Memory B cell (primary cell): ENCODE results near the gene RPS6KA6.
A peak's percentile ranks its signal among the peaks of the same experiment; 100 is the strongest.

Source experiments
- ATAC-seq: fragments of 150-1000 bp; cut with Tn5 transposase; 2 replicates; pipeline ENCODE4 v1.10.0; 2021; ENCODE audit warnings: low read depth, mild to moderate bottlenecking, moderate library complexity
- DNase-seq, 2 donors: peaks; one replicate each; pipeline ENCODE4 v3.0.0; 2022; ENCODE audit warnings: low spot score in 2 of 2
- H3K27ac Mint-ChIP-seq: one replicate; pipeline ENCODE4 v1.8.0; 2022; ENCODE audit warnings: mild to moderate bottlenecking, moderate library complexity, mixed read lengths
- H3K27me3 Mint-ChIP-seq: one replicate; pipeline ENCODE4 v1.8.0; 2022; ENCODE audit warnings: mixed read lengths
- H3K36me3 Mint-ChIP-seq: one replicate; pipeline ENCODE4 v1.8.0; 2022; ENCODE audit warnings: mild to moderate bottlenecking, mixed read lengths
- H3K4me1 Mint-ChIP-seq: one replicate; pipeline ENCODE4 v1.8.0; 2022; ENCODE audit warnings: mixed read lengths
- H3K4me3 Mint-ChIP-seq: one replicate; pipeline ENCODE4 v1.8.0; 2022; ENCODE audit warnings: mild to moderate bottlenecking, moderate library complexity, mixed read lengths
- H3K9me3 Mint-ChIP-seq: one replicate; pipeline ENCODE4 v1.8.0; 2022; ENCODE audit warnings: mixed read lengths

The RPS6KA6 gene

DNA sequence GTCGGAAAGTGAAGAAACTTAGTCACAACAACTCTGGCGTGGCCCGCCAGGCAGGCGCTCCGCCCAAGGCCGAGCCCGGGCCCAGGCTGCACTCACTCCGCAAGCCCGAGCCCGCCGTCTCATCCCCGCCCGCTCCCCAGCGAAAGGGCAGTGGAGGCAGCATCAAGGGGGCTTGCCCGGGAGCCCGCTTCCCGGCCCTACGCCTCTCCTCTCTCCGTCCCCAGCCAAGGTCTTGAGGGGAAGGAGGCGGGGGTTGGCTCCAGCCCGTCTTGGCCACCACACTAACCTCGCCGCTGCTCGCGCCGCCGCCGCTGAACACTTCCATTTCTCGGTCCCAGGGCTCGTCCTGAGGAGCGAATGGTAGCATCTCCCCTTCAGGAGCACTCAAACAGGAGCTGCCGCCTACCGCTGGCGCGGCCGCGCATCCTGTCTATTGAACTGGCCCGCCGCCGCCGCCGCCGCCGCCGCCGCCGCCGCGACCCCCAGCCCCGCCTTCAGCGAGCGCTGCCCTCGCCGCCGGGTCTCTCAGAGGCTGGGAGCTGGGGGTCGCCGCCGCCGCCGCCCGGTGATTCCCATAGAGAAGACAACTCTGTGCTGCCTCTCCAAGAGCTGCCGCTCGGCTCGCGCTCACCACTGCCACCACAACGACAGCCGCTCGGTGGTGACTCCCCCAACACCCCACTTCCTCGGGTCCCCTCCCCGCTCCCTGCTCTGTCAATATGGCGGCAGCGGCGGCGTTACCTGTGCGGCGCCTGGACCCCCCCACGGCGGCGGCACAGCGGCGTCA, at the start of gene RPS6KA6:
RPS6KA6 (minus strand) TSS at position 667 of the 787 bp plus-strand sequence; CDS start at position 367, 300 bp downstream.
- DNase-seq (peak; percentile 29 to 40), ATAC-seq (peak; percentile 76)
- H3K9me3 Mint-ChIP-seq: peaks cover 4% of the 10 kb centered on the region
- H3K27ac Mint-ChIP-seq: peak within 1 kb of the TSS; percentile 88
- peaks cover 4% of the 10 kb centered on the region for H3K27me3 Mint-ChIP-seq
- H3K4me3 Mint-ChIP-seq: peak within 1 kb of the TSS; percentile 88
- peaks cover 4% of the 10 kb centered on the region for H3K4me1 Mint-ChIP-seq
- peaks cover 3% of the 10 kb centered on the region for H3K36me3 Mint-ChIP-seq

GRCh38 chrX:84224741-84225140, 36.7 kb upstream of the RPS6KA6 start:
- no peak for DNase-seq
- Mint-ChIP-seq H3K9me3 (no peaks in the 10 kb centered on the region), H3K27me3 (no peaks in the 10 kb centered on the region), H3K4me1 (no peaks in the 10 kb centered on the region), H3K27ac (no peak overlapping the region), H3K36me3 (no peaks in the 10 kb centered on the region), H3K4me3 (no peak overlapping the region)
- ATAC-seq: no peak

DNA sequence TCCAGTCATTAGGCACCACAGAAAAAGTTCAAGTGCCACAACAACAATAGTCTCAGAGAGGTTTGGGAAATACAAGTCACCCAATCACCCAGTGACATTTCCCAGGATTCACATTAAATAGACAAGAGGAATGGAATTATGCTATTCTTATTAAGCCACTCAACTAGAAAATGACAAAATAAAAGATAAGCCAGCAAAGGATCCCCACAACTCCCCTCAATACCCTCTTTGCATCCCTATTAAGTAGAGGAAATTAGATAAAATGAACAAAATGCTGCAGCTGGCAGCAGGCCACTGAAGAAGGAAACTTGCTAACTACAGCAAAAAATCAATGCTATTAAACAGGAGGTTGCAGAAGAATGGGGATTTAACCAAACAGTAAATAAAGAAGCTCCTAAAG, 35.3 kb upstream of the RPS6KA6 start:
- Mint-ChIP-seq H3K4me3 (no peak overlapping the region), H3K36me3 (no peaks in the 10 kb centered on the region), H3K27me3 (no peaks in the 10 kb centered on the region), H3K4me1 (no peaks in the 10 kb centered on the region), H3K9me3 (no peaks in the 10 kb centered on the region), H3K27ac (no peak overlapping the region)
- DNase-seq: no peak
- no peak for ATAC-seq

- H3K9me3 Mint-ChIP-seq: no peaks in the 10 kb centered on the region
- no peaks in the 10 kb centered on the region for H3K36me3 Mint-ChIP-seq
Observed at GRCh38 chrX:84221181-84221580, 33.2 kb upstream of the RPS6KA6 start.

GRCh38 chrX:84219551-84219950, 31.6 kb upstream of the RPS6KA6 start:
- Mint-ChIP-seq H3K27ac (no peak overlapping the region), H3K36me3 (no peaks in the 10 kb centered on the region), H3K4me1 (no peaks in the 10 kb centered on the region), H3K9me3 (no peaks in the 10 kb centered on the region), H3K4me3 (no peak overlapping the region), H3K27me3 (no peaks in the 10 kb centered on the region)
- no peak for ATAC-seq
- DNase-seq: no peak

More at GRCh38 chrX:84221181-84221580, 33.2 kb upstream of the RPS6KA6 start:
- Mint-ChIP-seq H3K27ac (no peak overlapping the region), H3K27me3 (no peaks in the 10 kb centered on the region), H3K4me3 (no peak overlapping the region), H3K4me1 (no peaks in the 10 kb centered on the region)
- DNase-seq (no peak), ATAC-seq (no peak)

DNA sequence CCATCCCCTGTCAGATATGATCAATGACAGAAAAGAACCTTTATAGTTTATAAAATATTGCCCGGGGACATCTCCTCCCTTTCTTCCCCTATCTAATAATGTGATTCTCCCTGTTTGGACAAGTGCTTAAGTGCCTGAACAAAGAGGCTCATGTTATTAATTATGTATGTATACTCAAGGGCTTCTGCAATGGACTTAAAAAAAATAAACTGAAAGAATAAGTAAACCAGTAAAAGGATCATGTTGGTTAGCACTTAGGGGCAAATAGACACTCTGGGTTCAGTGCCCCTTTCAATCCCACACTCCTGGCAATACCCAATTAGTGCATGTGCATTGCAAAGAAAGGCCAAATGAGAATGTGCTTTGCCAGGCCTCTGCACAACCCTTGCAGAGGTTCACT, 30.7 kb upstream of the RPS6KA6 start:
- ATAC-seq (no peak), DNase-seq (no peak)
- no peak overlapping the region for H3K27ac Mint-ChIP-seq

DNA sequence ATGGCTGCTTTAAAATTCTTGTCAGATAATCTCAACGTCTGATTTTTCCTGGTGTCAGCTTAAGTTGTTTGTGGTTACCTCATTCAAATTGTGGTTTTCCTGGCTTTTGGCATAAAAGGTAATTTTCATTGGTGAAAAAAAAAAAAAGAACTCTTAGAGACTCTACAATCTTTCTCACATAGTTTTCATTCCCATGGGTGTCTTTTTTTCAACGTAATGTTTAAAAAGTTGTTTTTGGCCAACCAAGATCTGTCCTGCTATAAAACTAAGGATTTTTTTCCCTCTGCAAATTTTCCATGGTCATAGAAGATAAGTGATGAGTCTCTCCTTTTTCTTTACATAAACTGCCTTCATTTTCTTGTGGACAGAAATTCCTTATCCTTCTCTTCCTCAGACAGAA, 28.9 kb upstream of the RPS6KA6 start:
- Mint-ChIP-seq H3K4me3 (no peak overlapping the region), H3K36me3 (no peaks in the 10 kb centered on the region), H3K9me3 (no peaks in the 10 kb centered on the region), H3K27me3 (no peaks in the 10 kb centered on the region), H3K4me1 (no peaks in the 10 kb centered on the region), H3K27ac (no peak overlapping the region)
- ATAC-seq (no peak), DNase-seq (no peak)

More for the DNA sequence above, 30.7 kb upstream of the RPS6KA6 start:
- no peaks in the 10 kb centered on the region for H3K4me1 Mint-ChIP-seq
- no peaks in the 10 kb centered on the region for H3K27me3 Mint-ChIP-seq
- no peaks in the 10 kb centered on the region for H3K36me3 Mint-ChIP-seq
- no peak overlapping the region for H3K4me3 Mint-ChIP-seq
- no peaks in the 10 kb centered on the region for H3K9me3 Mint-ChIP-seq

- Mint-ChIP-seq H3K4me1 (no peaks in the 10 kb centered on the region), H3K27ac (no peak overlapping the region), H3K4me3 (no peak overlapping the region), H3K36me3 (no peaks in the 10 kb centered on the region), H3K9me3 (no peaks in the 10 kb centered on the region), H3K27me3 (no peaks in the 10 kb centered on the region)
- DNase-seq: no peak
- no peak for ATAC-seq
Observed at GRCh38 chrX:84216406-84216805, 28.4 kb upstream of the RPS6KA6 start.

DNA sequence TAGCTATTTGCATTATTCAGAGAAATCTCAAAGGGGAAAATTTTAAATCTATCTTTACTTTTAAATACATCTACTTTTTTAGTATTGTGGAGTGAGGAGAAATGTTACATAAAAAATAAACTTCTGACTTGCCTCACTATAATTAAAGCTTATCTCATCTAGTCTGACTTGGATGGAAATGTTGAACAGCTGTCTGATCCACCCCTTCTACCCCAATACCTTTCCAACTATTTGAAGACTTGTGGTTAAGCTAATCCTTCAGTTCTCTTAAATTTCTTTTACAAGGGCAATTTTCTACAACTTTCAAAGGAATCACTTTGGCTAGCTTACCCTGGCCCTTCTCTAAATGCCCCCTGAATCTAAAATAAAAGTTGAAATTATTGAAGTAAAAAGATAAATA, 17.3 kb upstream of the RPS6KA6 start:
- Mint-ChIP-seq H3K4me1 (no peaks in the 10 kb centered on the region), H3K27me3 (no peaks in the 10 kb centered on the region), H3K36me3 (no peaks in the 10 kb centered on the region), H3K4me3 (no peak overlapping the region), H3K9me3 (no peaks in the 10 kb centered on the region), H3K27ac (no peak overlapping the region)
- DNase-seq (no peak), ATAC-seq (no peak)

- no peak for DNase-seq
- no peaks in the 10 kb centered on the region for H3K27me3 Mint-ChIP-seq
- no peak overlapping the region for H3K4me3 Mint-ChIP-seq
- H3K4me1 Mint-ChIP-seq: no peaks in the 10 kb centered on the region
- H3K9me3 Mint-ChIP-seq: no peaks in the 10 kb centered on the region
- no peak overlapping the region for H3K27ac Mint-ChIP-seq
- no peak for ATAC-seq
- H3K36me3 Mint-ChIP-seq: no peaks in the 10 kb centered on the region
Observed at GRCh38 chrX:84199688-84200087, 11.7 kb upstream of the RPS6KA6 start.

GRCh38 chrX:84197550-84197949, 9.6 kb upstream of the RPS6KA6 start:
- ATAC-seq: no peak
- Mint-ChIP-seq H3K4me1 (no peaks in the 10 kb centered on the region), H3K27me3 (no peaks in the 10 kb centered on the region)

DNA sequence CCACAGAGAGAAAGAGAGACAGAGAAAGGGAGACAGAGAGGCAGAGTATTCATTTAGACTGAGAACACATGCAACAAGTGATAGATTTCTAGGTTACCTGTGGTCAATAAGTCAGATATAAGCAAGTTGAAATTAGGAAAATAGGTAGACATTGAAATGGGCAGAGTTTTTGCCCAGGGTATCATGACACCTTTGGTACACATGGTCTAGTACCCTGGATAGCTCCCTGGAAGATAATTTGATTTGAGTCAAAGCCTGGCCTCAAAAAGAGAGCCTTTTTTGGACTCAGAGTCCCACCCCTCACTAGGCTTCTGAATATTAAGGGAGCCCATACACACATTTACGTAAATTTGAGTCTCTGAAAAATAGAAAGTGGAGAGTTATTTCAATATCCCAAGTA, 4.0 kb upstream of the RPS6KA6 start:
- Mint-ChIP-seq H3K4me3 (no peak overlapping the region), H3K36me3 (peaks cover 3% of the 10 kb centered on the region)

More at GRCh38 chrX:84197550-84197949, 9.6 kb upstream of the RPS6KA6 start:
- Mint-ChIP-seq H3K4me3 (no peak overlapping the region), H3K36me3 (no peaks in the 10 kb centered on the region), H3K9me3 (no peaks in the 10 kb centered on the region), H3K27ac (no peak overlapping the region)
- no peak for DNase-seq

GRCh38 chrX:84189125-84189524, 1.1 kb upstream of the RPS6KA6 start:
- peak overlapping the region; percentile 21 for H3K4me3 Mint-ChIP-seq
- H3K27me3 Mint-ChIP-seq: peaks cover 4% of the 10 kb centered on the region
- H3K9me3 Mint-ChIP-seq: peaks cover 4% of the 10 kb centered on the region

More for the DNA sequence above, 4.0 kb upstream of the RPS6KA6 start:
- peaks cover 4% of the 10 kb centered on the region for H3K9me3 Mint-ChIP-seq
- ATAC-seq: no peak
- H3K4me1 Mint-ChIP-seq: peaks cover under 1% of the 10 kb centered on the region
- H3K27me3 Mint-ChIP-seq: peaks cover 4% of the 10 kb centered on the region
- no peak overlapping the region for H3K27ac Mint-ChIP-seq
- no peak for DNase-seq

DNA sequence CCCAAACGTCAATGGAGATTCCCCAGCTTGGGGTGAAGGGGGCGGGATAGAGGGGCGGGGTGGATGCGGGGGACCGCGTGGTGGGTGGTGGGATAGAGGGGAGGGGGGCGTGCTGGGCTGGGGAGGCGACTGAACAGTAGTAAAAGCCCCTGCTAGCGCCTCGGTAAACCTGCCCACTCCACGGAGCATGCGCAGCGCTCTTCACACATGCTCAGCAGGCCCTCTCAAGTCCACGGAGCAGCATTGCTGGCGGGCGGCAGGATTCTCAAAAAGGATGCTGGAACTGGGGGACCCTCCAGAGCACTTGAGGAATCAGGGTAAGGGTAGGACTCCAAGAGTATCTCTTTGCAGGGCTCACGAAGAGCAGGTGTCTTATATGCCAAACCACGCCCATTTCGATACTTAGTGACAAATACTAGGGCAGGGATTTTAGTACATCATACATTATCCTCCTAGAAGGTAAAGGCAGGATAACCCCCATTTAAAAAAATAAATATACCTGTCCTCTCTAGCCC, 378 bp upstream of the RPS6KA6 start:
- H3K9me3 Mint-ChIP-seq: peaks cover 4% of the 10 kb centered on the region
- H3K4me3 Mint-ChIP-seq: peak overlapping the region; percentile 88
- H3K36me3 Mint-ChIP-seq: peaks cover 3% of the 10 kb centered on the region
- peak in 1 of 2 donors; percentile 16 for DNase-seq
- peaks cover 4% of the 10 kb centered on the region for H3K4me1 Mint-ChIP-seq
- no peak for ATAC-seq
- H3K27me3 Mint-ChIP-seq: peaks cover 4% of the 10 kb centered on the region
- peak overlapping the region; percentile 88 for H3K27ac Mint-ChIP-seq

More at GRCh38 chrX:84189125-84189524, 1.1 kb upstream of the RPS6KA6 start:
- Mint-ChIP-seq H3K36me3 (peaks cover 3% of the 10 kb centered on the region), H3K4me1 (peaks cover 4% of the 10 kb centered on the region), H3K27ac (peak overlapping the region; percentile 88)
- ATAC-seq (no peak), DNase-seq (no peak)
